Smooth muscle cell (in vitro differentiated cells): Measurements from ENCODE around the gene OR6C4. TPM values are rescaled to one million over a fixed set of nuclear protein-coding genes. Genes with fewer than 3 reads are reported as not detected.

Source experiments
- DNase-seq: peaks from one replicate; lab custom pipeline; 2025; ENCODE audit not compliant: unreplicated experiment; lab: John Stamatoyannopoulos, UW
- H2AFZ ChIP-seq: fragments of 200-600 bp; sonication (generic); 2 replicates; pipeline ENCODE4 v1.6.0; 2016; ENCODE audit warnings: antibody characterized with exemption, low read depth, mild to moderate bottlenecking
- H3F3A ChIP-seq: fragments of 200-600 bp; sonication (generic); 2 replicates; pipeline ENCODE4 v1.6.0; 2017; ENCODE audit warnings: antibody characterized with exemption, low read depth
- H3K27ac ChIP-seq: fragments of 200-600 bp; sonication (generic); 2 replicates; pipeline ENCODE4 v1.5.1; 2016; ENCODE audit warnings: low read depth, mild to moderate bottlenecking
- H3K27me3 ChIP-seq: fragments of 200-600 bp; sonication (generic); 2 replicates; pipeline ENCODE4 v1.6.1; 2016; ENCODE audit warnings: low read depth, mild to moderate bottlenecking
- H3K36me3 ChIP-seq: fragments of 200-600 bp; sonication (generic); 2 replicates; pipeline ENCODE4 v1.5.1; 2016; ENCODE audit warnings: low read depth
- H3K4me1 ChIP-seq: fragments of 200-600 bp; sonication (generic); 2 replicates; pipeline ENCODE4 v1.5.1; 2016; ENCODE audit warnings: low read depth
- H3K4me2 ChIP-seq: fragments of 200-600 bp; sonication (generic); 2 replicates; pipeline ENCODE4 v1.6.0; 2016; ENCODE audit warnings: mild to moderate bottlenecking
- H3K4me3 ChIP-seq: fragments of 200-600 bp; sonication (generic); 2 replicates; pipeline ENCODE4 v1.5.1; 2016; ENCODE audit warnings: mild to moderate bottlenecking
- H3K79me2 ChIP-seq: fragments of 200-600 bp; sonication (generic); 2 replicates; pipeline ENCODE4 v1.6.0; 2016; ENCODE audit warnings: low read depth, mild to moderate bottlenecking
- H3K9ac ChIP-seq: fragments of 200-600 bp; sonication (generic); 2 replicates; pipeline ENCODE4 v1.6.0; 2016; ENCODE audit warnings: low read depth
- H3K9me3 ChIP-seq: fragments of 200-600 bp; sonication (generic); replicated peaks from 2 replicates; pipeline ENCODE4 v1.5.1; 2016; ENCODE audit warnings: low read depth
- H4K20me1 ChIP-seq: fragments of 200-600 bp; sonication (generic); 2 replicates; pipeline ENCODE4 v1.6.0; 2016; ENCODE audit warnings: low read depth
- WGBS: methylation state at CpG from one replicate; pipeline ENCODE4 v1.1.7; 2016; ENCODE audit warnings: low lambda C conversion rate; 5-methylcytosine and 5-hydroxymethylcytosine counted together
- polyA plus RNA-seq: library from polyadenylated mRNA; unstranded; fragments of >200 nt; fragmentation: Nextera tagmentation; extraction: Ambion mirVana; gene quantifications from 2 replicates; pipeline ENCODE4 v1.2.1, GENCODE V29; 2016
- total RNA-seq: library from RNA; depleted of rRNA; stranded (reverse); fragments of >200 nt; gene quantifications from 2 replicates; pipeline ENCODE4 v1.2.3, GENCODE V29; 2014
- TF ChIP-seq, protein P1 (sequence below): fragments of 200-600 bp; sonication (generic); IDR thresholded peaks from 2 replicates; pipeline ENCODE4 v1.5.1; 2017; ENCODE audit warnings: borderline replicate concordance, mild to moderate bottlenecking, antibody characterized with exemption; ENCODE audit not compliant: insufficient read depth, poor library complexity, severe bottlenecking

Gene OR6C4
- total RNA-seq (not detected in 2 replicates), polyA plus RNA-seq (not detected in 2 replicates)

DNA sequence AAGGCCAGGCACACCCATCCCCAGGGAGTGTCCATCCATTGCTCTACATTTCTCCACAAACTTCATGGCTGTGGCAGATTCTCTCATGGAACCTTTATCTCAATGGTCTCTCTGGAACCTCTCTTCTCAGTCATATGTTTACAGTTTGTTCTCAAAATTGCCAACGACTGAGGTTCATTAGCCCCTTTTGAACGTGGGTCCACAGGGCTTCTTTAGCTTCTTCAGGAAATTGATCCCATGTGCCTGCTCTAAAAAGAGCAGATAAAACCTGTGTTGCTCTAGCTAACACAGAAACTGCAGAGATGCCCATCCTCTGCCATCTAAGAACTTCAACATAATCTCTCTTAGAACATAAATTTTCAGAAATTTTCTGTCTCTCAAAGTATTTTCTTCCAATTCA is at the start of gene OR6C4:
OR6C4 (plus strand) TSS at position 301 of the 400 bp plus-strand sequence. CDS start 1,625 bp downstream, outside the sequence.
- Histone ChIP-seq H3K79me2 (no peaks in the 10 kb centered on the region), H3F3A (no peaks in the 10 kb centered on the region), H3K27me3 (no peaks in the 10 kb centered on the region), H4K20me1 (no peaks in the 10 kb centered on the region), H3K36me3 (no peaks in the 10 kb centered on the region), H3K4me2 (no peak within 1 kb of the TSS), H3K9ac (no peak within 1 kb of the TSS), H3K4me1 (no peaks in the 10 kb centered on the region), H3K27ac (no peak within 1 kb of the TSS), H3K4me3 (no peak within 1 kb of the TSS), H3K9me3 (no peaks in the 10 kb centered on the region), H2AFZ (no peak within 1 kb of the TSS)
- TF ChIP-seq, protein P1, sequence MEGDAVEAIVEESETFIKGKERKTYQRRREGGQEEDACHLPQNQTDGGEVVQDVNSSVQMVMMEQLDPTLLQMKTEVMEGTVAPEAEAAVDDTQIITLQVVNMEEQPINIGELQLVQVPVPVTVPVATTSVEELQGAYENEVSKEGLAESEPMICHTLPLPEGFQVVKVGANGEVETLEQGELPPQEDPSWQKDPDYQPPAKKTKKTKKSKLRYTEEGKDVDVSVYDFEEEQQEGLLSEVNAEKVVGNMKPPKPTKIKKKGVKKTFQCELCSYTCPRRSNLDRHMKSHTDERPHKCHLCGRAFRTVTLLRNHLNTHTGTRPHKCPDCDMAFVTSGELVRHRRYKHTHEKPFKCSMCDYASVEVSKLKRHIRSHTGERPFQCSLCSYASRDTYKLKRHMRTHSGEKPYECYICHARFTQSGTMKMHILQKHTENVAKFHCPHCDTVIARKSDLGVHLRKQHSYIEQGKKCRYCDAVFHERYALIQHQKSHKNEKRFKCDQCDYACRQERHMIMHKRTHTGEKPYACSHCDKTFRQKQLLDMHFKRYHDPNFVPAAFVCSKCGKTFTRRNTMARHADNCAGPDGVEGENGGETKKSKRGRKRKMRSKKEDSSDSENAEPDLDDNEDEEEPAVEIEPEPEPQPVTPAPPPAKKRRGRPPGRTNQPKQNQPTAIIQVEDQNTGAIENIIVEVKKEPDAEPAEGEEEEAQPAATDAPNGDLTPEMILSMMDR = no peak
- 38% methylated on average over 2 of the region's 2 CpGs for WGBS
- no peak for DNase-seq

DNA sequence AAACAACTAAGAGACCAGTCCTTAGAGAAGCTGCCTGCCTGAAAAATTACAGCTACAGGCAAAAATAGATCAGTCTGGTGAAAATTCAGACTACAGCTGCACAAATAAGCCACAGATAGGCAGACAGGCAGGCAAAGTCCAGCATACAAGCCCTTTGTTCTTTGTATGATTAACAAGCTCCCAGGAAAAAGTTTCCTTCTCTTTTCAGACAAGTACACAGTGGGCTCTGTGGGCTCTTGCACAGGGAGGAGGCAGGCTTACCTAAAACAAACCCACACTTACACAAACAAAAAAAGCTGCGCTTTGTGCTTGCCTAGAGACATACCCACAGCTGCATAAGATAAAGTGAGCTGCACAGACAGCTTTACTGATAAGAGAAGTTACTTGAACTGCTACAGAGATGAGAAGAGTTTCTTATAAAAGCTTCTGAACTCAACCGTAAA is 49.6 kb upstream of the OR6C4 start:
- H3K36me3 ChIP-seq = no peaks in the 10 kb centered on the region
- 25% methylated on average over 2 of the region's 2 CpGs for WGBS
- H3K4me1 ChIP-seq = no peaks in the 10 kb centered on the region
- H3K4me3 ChIP-seq = peak overlapping the region; percentile 20
- no peak overlapping the region for H2AFZ ChIP-seq
- no peaks in the 10 kb centered on the region for H3F3A ChIP-seq
- no peaks in the 10 kb centered on the region for H4K20me1 ChIP-seq
- no peak overlapping the region for H3K9ac ChIP-seq
- H3K79me2 ChIP-seq = no peaks in the 10 kb centered on the region
- DNase-seq = no peak
- TF ChIP-seq, protein P1 = no peak
- H3K27me3 ChIP-seq = no peaks in the 10 kb centered on the region
- peak overlapping the region; percentile 15 for H3K4me2 ChIP-seq
- H3K9me3 ChIP-seq = no peaks in the 10 kb centered on the region
- H3K27ac ChIP-seq = no peak overlapping the region

DNA sequence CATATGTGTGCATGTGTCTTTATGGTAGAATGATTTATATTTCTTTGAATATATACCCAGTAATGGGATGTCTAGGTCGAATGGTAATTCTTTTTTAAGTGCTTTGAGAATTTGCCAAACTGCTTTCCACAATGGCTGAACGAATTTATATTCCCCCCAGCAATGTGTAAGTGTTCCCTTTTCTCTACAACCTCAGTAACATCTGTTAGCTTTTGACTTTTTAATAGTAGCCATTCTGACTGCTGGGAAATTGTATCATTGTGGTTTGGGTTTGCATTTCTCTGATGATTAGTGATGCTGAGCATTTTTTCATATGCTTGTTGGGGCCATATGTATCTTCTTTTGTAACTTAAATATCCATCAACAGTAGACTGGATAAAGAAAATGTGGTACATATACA is 47.8 kb upstream of the OR6C4 start:
- no peak for DNase-seq
- no peaks in the 10 kb centered on the region for H4K20me1 ChIP-seq
- 55% methylated on average over 2 of the region's 2 CpGs for WGBS
- no peaks in the 10 kb centered on the region for H3K4me1 ChIP-seq
- H3K79me2 ChIP-seq = no peaks in the 10 kb centered on the region
- H3K36me3 ChIP-seq = no peaks in the 10 kb centered on the region
- no peak overlapping the region for H3K4me3 ChIP-seq
- H3K27me3 ChIP-seq = no peaks in the 10 kb centered on the region
- H3K9ac ChIP-seq = no peak overlapping the region
- H2AFZ ChIP-seq = no peak overlapping the region
- no peaks in the 10 kb centered on the region for H3F3A ChIP-seq
- TF ChIP-seq, protein P1 = no peak
- no peak overlapping the region for H3K4me2 ChIP-seq
- H3K27ac ChIP-seq = no peak overlapping the region
- H3K9me3 ChIP-seq = no peaks in the 10 kb centered on the region

DNA sequence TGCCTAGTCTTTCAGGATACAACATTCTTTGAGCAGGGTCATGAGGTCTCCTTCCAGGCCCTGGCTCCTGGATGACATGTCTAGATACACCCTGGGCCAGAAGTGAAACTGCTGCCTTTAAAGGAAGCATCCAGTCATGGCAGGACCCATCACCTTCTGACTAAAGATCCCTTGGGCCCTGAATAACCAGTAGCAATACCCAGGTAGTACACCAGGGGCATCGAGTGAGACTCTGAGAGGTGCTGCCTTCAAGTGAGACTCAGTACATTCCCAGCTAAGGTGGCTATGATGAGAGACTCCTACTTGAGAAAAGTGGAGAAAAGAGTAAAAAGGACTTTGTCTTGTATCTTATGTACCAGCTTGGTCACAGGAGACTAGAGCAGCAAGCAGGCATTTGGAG is 33.7 kb upstream of the OR6C4 start:
- H3F3A ChIP-seq = no peaks in the 10 kb centered on the region
- TF ChIP-seq, protein P1 = no peak

More for the DNA sequence above, 33.7 kb upstream of the OR6C4 start:
- Histone ChIP-seq H3K4me3 (no peak overlapping the region), H3K79me2 (no peaks in the 10 kb centered on the region), H3K27me3 (no peaks in the 10 kb centered on the region), H3K27ac (no peak overlapping the region), H3K4me1 (no peaks in the 10 kb centered on the region), H2AFZ (no peak overlapping the region), H3K9me3 (no peaks in the 10 kb centered on the region), H3K9ac (no peak overlapping the region), H3K36me3 (no peaks in the 10 kb centered on the region), H3K4me2 (no peak overlapping the region), H4K20me1 (no peaks in the 10 kb centered on the region)
- WGBS = 81% methylated on average over 1 of the region's 1 CpG
- DNase-seq = no peak
